Upper lobe of left lung (tissue), 6 donors: ENCODE data around the gene TCF7L2. TPM values are rescaled to one million over a fixed set of nuclear protein-coding genes. Genes with fewer than 3 reads are reported as not detected.

ENCODE experiments used
- ATAC-seq, 2 donors: fragments of 200-7000 bp; cut with Tn5 transposase; one replicate each; pipeline ENCODE4 v1.9.1; 2022; ENCODE audit warnings: mild to moderate bottlenecking in 2 of 2, moderate library complexity in 2 of 2; ENCODE audit not compliant: low FRiP score in 2 of 2
- DNase-seq, 2 donors: peaks; one replicate each; pipeline ENCODE4 v3.0.0-alpha.2; 2019 to 2020
- H3K27ac ChIP-seq, 4 donors: fragments of 200-600 bp; sonication (generic); one replicate each; pipeline ENCODE4 v1.5.1; 2016 to 2019
- H3K27me3 ChIP-seq, 4 donors: fragments of 200-600 bp; sonication (generic); one replicate each; pipeline ENCODE4 v1.5.1; 2017 to 2019
- H3K36me3 ChIP-seq, 4 donors: fragments of 200-600 bp; sonication (generic); one replicate each; pipeline ENCODE4 v1.5.1; 2016 to 2019
- H3K4me1 ChIP-seq, 4 donors: fragments of 200-600 bp; sonication (generic); one replicate each; pipeline ENCODE4 v1.5.1; 2018 to 2019
- H3K4me3 ChIP-seq, 4 donors: fragments of 200-600 bp; sonication (generic); one replicate each; pipeline ENCODE4 v1.5.1; 2017 to 2019; ENCODE audit warnings: mild to moderate bottlenecking in 2 of 4, moderate library complexity in 1 of 4
- H3K9me3 ChIP-seq, 4 donors: fragments of 200-600 bp; sonication (generic); one replicate each; pipeline ENCODE4 v1.5.1; 2018 to 2019
- EP300 ChIP-seq, 4 donors: sonication (generic); formaldehyde crosslinking; IDR thresholded peaks; one replicate each; pipeline ENCODE4 v1.5.1; 2017; ENCODE audit warnings: antibody characterized with exemption in 4 of 4, control low read depth in 2 of 4
- POLR2A ChIP-seq, 4 donors: fragments of 450-650 bp; IDR thresholded peaks; one replicate each; pipeline ENCODE4 v1.5.1; 2016 to 2017; ENCODE audit warnings: antibody characterized with exemption in 4 of 4, mild to moderate bottlenecking in 2 of 4
- POLR2AphosphoS5 ChIP-seq, 2 donors: sonication (generic); formaldehyde crosslinking; IDR thresholded peaks; one replicate each; pipeline ENCODE4 v1.5.1; 2017; ENCODE audit warnings: antibody characterized with exemption in 2 of 2
- WGBS, 2 donors: methylation state at CpG; one replicate each; pipeline ENCODE4 v1.1.5; 2017 to 2018; 5-methylcytosine and 5-hydroxymethylcytosine counted together
- total RNA-seq, 6 donors: library from RNA; depleted of rRNA in 4 of 6; stranded (reverse); fragments of >200 nt in 4 of 6; gene quantifications; one replicate each; pipeline versions ENCODE4 v1.1.0 to v1.2.1, GENCODE V29; 2016 to 2021
- TF ChIP-seq, protein P1 (sequence below), 6 experiments: fragments of 450-650 bp in 4 of 6; fragments of 200-600 bp in 2 of 6; sonication (generic) in 2 of 6; IDR thresholded peaks; one replicate each; pipeline ENCODE4 v1.5.1; 2016 to 2019; ENCODE audit warnings: antibody characterized with exemption in 6 of 6
- donor health status: DM: no; HTN: no; CAD: no; lungs with moderate emphysema.
- donor health status: DM: no; HTN: yes; CAD: no; lungs with severe emphysema.

Gene TCF7L2
- total RNA-seq, 6 donors from 2014 or later: 15.5 to 80.3 (median 48.1) TPM

- peaks cover 24 to 44% (median 28%) of the 10 kb centered on the region in 4 donors for H3K4me1 ChIP-seq
- no peaks in the 10 kb centered on the region for H3K36me3 ChIP-seq
- no peaks in the 10 kb centered on the region for H3K9me3 ChIP-seq
- no peaks in the 10 kb centered on the region for H3K27me3 ChIP-seq
- TF ChIP-seq, protein P1, sequence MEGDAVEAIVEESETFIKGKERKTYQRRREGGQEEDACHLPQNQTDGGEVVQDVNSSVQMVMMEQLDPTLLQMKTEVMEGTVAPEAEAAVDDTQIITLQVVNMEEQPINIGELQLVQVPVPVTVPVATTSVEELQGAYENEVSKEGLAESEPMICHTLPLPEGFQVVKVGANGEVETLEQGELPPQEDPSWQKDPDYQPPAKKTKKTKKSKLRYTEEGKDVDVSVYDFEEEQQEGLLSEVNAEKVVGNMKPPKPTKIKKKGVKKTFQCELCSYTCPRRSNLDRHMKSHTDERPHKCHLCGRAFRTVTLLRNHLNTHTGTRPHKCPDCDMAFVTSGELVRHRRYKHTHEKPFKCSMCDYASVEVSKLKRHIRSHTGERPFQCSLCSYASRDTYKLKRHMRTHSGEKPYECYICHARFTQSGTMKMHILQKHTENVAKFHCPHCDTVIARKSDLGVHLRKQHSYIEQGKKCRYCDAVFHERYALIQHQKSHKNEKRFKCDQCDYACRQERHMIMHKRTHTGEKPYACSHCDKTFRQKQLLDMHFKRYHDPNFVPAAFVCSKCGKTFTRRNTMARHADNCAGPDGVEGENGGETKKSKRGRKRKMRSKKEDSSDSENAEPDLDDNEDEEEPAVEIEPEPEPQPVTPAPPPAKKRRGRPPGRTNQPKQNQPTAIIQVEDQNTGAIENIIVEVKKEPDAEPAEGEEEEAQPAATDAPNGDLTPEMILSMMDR (IDR thresholded peaks at IDR 0.05): no peak
- TF ChIP-seq POLR2AphosphoS5 (IDR thresholded peaks at IDR 0.05) (no peak), EP300 (IDR thresholded peaks at IDR 0.05) (no peak), POLR2A (IDR thresholded peaks at IDR 0.05) (no peak)
- WGBS, 2 donors: 11 to 18% methylated on average over 9 of the region's 9 CpGs
- no peak for DNase-seq
- H3K4me3 ChIP-seq: peak overlapping the region; percentile 20 to 81 (median 68)
- H3K27ac ChIP-seq: peak overlapping the region; percentile 91 to 93 (median 92)
- peak in 1 of 2 donors; percentile 33 for ATAC-seq
These were observed 764 bp upstream of the TCF7L2 start for GRCh38 chr10:112949143-112949823.

DNA sequence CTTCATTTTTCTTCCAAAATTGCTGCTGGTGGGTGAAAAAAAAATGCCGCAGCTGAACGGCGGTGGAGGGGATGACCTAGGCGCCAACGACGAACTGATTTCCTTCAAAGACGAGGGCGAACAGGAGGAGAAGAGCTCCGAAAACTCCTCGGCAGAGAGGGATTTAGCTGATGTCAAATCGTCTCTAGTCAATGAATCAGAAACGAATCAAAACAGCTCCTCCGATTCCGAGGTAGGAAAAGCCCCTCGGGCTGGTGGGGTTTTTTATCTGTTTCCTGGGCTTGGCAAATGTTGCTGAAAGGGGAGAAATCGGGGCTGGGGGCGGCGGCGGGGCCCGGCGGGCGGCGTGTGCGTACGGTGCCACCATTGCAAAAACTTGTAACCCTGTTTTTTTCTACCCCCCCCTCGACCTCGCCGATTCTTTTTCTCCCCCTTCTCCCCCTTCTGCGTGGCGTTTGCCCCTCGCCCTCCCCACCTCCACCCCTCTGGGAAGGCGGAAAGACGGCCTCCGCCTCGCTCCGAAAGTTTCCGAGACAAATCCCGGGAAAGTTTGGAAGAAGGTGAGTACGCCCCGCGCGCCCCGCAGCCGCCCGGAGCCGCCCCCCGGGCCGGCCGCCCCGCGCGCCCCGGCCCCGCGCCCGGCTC is 789 bp downstream of the TCF7L2 start:
- peaks cover 35 to 55% (median 37%) of the 10 kb centered on the region in 4 donors for H3K4me1 ChIP-seq
- H3K27ac ChIP-seq: peak overlapping the region; percentile 91 to 93 (median 92)
- ATAC-seq (no peak), DNase-seq (peak; percentile 23 to 88)
- TF ChIP-seq, protein P1 (IDR thresholded peaks at IDR 0.05): no peak
- no peak for TF ChIP-seq EP300 (IDR thresholded peaks at IDR 0.05)
- TF ChIP-seq POLR2AphosphoS5 (IDR thresholded peaks at IDR 0.05): no peak
- TF ChIP-seq POLR2A (IDR thresholded peaks at IDR 0.05): no peak
- no peaks in the 10 kb centered on the region for H3K27me3 ChIP-seq
- H3K4me3 ChIP-seq: peak overlapping the region; percentile 59 to 81 (median 69)
- 0 to 1% methylated on average over 31 to 37 of the region's 56 CpGs for WGBS, 2 donors
- H3K36me3 ChIP-seq: no peaks in the 10 kb centered on the region
- no peaks in the 10 kb centered on the region for H3K9me3 ChIP-seq

- Histone ChIP-seq H3K9me3 (no peaks in the 10 kb centered on the region), H3K36me3 (no peaks in the 10 kb centered on the region), H3K4me3 (peak overlapping the region; percentile 59 to 81 (median 78)), H3K4me1 (peaks cover 36 to 55% (median 37%) of the 10 kb centered on the region in 4 donors), H3K27me3 (no peaks in the 10 kb centered on the region), H3K27ac (peak overlapping the region; percentile 91 to 93 (median 92))
- DNase-seq (peak; percentile 57 to 90), ATAC-seq (peak; percentile 52 to 57)
- TF ChIP-seq, protein P1 (IDR thresholded peaks at IDR 0.05): no peak
- TF ChIP-seq POLR2AphosphoS5 (IDR thresholded peaks at IDR 0.05): peak; percentile 55 to 63
- peak in 1 of 4 donors; percentile 43 for TF ChIP-seq POLR2A (IDR thresholded peaks at IDR 0.05)
- no peak for TF ChIP-seq EP300 (IDR thresholded peaks at IDR 0.05)
- WGBS, 2 donors: 0% methylated on average over 18 to 52 of the region's 65 CpGs
These were observed 1.6 kb downstream of the TCF7L2 start for GRCh38 chr10:112951359-112952281.

- TF ChIP-seq POLR2A (IDR thresholded peaks at IDR 0.05): no peak
- no peak for TF ChIP-seq EP300 (IDR thresholded peaks at IDR 0.05)
- TF ChIP-seq POLR2AphosphoS5 (IDR thresholded peaks at IDR 0.05): no peak
- TF ChIP-seq, protein P1 (IDR thresholded peaks at IDR 0.05): no peak
- 3 to 8% methylated on average over 22 to 43 of the region's 59 CpGs for WGBS, 2 donors
- Histone ChIP-seq H3K27ac (peak overlapping the region; percentile 91 to 93 (median 92)), H3K4me3 (peak overlapping the region; percentile 59 to 81 (median 78)), H3K27me3 (no peaks in the 10 kb centered on the region), H3K4me1 (peaks cover 37 to 62% (median 44%) of the 10 kb centered on the region in 4 donors), H3K9me3 (no peaks in the 10 kb centered on the region), H3K36me3 (no peaks in the 10 kb centered on the region)
- peak; percentile 22 to 86 for DNase-seq
- peak in 1 of 2 donors; percentile 42 for ATAC-seq
These were observed 2.5 kb downstream of the TCF7L2 start for GRCh38 chr10:112952282-112953173.
